HL-60 (cell line): Measurements from ENCODE around the gene OR2B3.

Source experiments
- DNase-seq, 2 experiments: peaks; one replicate each; pipeline ENCODE4 v3.0.0-alpha.2; 2010 to 2020; ENCODE audit warnings: low read depth in 1 of 2, low spot score in 1 of 2
- H3K27ac ChIP-seq: fragments of 250-450 bp; sonication (Bioruptor Pico); replicated peaks from 2 replicates; pipeline ENCODE4 v1.5.1; 2020; ENCODE audit warnings: mild to moderate bottlenecking, moderate library complexity
- H3K27me3 ChIP-seq: fragments of 250-450 bp; sonication (Bioruptor Pico); 2 replicates; pipeline ENCODE4 v1.5.1; 2021; ENCODE audit warnings: mild to moderate bottlenecking, moderate library complexity; ENCODE audit not compliant: insufficient read depth, poor library complexity, severe bottlenecking
- H3K4me3 ChIP-seq: replicated peaks from 2 replicates; pipeline ENCODE4 v1.5.1; 2011; ENCODE audit warnings: mild to moderate bottlenecking, control low read depth, low read length; ENCODE audit not compliant: insufficient read depth
- GABPA ChIP-seq: IDR thresholded peaks from 2 replicates; pipeline ENCODE4 v1.6.1; 2012; ENCODE audit warnings: low read depth
- POLR2AphosphoS5 ChIP-seq: IDR thresholded peaks from 2 replicates; pipeline ENCODE4 v1.6.1; 2012; ENCODE audit warnings: low read depth
- SPI1 ChIP-seq: IDR thresholded peaks from 2 replicates; pipeline ENCODE4 v1.6.1; 2012; ENCODE audit warnings: low read depth, mild to moderate bottlenecking, borderline replicate concordance
- TF ChIP-seq, protein P1 (sequence below): IDR thresholded peaks from one replicate; pipeline ENCODE4 v1.5.1; 2011; ENCODE audit warnings: low read length, control low read depth, inconsistent platforms; ENCODE audit not compliant: insufficient read depth
- TF ChIP-seq, protein P2 (sequence below): IDR thresholded peaks from 2 replicates; pipeline ENCODE4 v1.6.1; 2012; ENCODE audit warnings: low read depth; ENCODE audit not compliant: insufficient replicate concordance

Gene OR2B3

DNA sequence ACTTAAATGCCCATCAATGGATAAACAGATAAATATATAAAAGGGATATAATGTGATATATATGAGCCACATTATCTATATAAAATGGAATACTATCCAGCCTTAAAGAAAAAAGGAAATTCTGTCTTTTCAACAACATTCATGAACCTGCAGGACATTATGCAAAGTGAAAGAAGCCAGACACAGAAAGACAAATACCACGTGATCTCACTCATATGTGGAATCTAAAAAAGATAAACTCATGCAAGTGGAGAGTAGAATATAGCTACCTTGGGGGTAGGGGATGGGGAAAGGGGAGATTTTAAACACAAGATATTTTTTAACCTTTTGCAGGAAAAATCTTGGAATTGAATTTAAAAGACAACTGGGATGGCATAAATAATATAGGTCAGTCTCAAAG lies 10.7 kb upstream of the OR2B3 start:
- TF ChIP-seq SPI1 (no peak), POLR2AphosphoS5 (no peak)
- Histone ChIP-seq H3K27ac (no peak overlapping the region), H3K4me3 (no peak overlapping the region), H3K27me3 (no peaks in the 10 kb centered on the region)
- DNase-seq = no peak

DNA sequence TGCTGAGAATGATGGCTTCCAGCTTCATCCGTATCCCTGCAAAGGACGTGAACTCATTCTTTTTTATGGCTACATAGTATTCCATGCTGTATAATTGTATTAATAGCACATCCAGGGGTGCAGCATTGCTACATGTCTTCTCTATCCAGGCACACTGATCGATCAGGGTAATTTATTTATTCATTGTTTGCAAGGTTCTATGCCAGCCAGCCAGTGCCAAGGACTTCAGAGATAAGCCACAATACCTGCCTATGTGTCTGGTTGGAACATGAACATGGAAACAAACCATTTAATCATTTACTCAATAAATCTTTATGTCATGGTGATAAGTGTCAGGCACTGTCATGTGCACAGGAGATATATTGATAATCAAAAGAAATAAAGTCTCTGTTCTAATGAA lies 5.8 kb upstream of the OR2B3 start:
- TF ChIP-seq SPI1 = no peak
- no peak for DNase-seq
- H3K27me3 ChIP-seq = no peaks in the 10 kb centered on the region
- H3K27ac ChIP-seq = no peak overlapping the region
- H3K4me3 ChIP-seq = no peak overlapping the region

DNA sequence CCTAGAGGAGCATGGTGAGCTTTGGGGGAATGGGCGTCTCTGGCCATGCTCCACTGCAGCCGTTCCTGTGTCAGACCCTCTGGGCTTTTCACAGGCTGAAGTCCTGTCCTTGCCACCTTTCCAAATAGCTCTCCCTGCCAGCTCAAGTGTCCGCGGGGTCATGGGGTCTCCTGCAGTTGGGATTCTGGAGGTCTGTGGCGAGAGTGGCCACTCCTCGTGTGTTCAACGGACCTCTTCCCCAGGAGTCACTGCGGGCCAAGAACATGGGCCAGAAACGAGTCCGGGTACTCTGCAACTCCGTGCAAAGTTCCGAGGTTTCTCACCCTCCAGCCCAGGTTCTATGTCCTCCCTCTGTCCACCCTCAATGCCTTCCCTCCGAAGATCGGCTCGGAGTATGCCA lies 4.7 kb downstream of the OR2B3 start:
- Histone ChIP-seq H3K4me3 (no peak overlapping the region), H3K27ac (no peak overlapping the region), H3K27me3 (no peaks in the 10 kb centered on the region)
- TF ChIP-seq, protein P1, sequence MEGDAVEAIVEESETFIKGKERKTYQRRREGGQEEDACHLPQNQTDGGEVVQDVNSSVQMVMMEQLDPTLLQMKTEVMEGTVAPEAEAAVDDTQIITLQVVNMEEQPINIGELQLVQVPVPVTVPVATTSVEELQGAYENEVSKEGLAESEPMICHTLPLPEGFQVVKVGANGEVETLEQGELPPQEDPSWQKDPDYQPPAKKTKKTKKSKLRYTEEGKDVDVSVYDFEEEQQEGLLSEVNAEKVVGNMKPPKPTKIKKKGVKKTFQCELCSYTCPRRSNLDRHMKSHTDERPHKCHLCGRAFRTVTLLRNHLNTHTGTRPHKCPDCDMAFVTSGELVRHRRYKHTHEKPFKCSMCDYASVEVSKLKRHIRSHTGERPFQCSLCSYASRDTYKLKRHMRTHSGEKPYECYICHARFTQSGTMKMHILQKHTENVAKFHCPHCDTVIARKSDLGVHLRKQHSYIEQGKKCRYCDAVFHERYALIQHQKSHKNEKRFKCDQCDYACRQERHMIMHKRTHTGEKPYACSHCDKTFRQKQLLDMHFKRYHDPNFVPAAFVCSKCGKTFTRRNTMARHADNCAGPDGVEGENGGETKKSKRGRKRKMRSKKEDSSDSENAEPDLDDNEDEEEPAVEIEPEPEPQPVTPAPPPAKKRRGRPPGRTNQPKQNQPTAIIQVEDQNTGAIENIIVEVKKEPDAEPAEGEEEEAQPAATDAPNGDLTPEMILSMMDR = no peak
- TF ChIP-seq, protein P2, sequence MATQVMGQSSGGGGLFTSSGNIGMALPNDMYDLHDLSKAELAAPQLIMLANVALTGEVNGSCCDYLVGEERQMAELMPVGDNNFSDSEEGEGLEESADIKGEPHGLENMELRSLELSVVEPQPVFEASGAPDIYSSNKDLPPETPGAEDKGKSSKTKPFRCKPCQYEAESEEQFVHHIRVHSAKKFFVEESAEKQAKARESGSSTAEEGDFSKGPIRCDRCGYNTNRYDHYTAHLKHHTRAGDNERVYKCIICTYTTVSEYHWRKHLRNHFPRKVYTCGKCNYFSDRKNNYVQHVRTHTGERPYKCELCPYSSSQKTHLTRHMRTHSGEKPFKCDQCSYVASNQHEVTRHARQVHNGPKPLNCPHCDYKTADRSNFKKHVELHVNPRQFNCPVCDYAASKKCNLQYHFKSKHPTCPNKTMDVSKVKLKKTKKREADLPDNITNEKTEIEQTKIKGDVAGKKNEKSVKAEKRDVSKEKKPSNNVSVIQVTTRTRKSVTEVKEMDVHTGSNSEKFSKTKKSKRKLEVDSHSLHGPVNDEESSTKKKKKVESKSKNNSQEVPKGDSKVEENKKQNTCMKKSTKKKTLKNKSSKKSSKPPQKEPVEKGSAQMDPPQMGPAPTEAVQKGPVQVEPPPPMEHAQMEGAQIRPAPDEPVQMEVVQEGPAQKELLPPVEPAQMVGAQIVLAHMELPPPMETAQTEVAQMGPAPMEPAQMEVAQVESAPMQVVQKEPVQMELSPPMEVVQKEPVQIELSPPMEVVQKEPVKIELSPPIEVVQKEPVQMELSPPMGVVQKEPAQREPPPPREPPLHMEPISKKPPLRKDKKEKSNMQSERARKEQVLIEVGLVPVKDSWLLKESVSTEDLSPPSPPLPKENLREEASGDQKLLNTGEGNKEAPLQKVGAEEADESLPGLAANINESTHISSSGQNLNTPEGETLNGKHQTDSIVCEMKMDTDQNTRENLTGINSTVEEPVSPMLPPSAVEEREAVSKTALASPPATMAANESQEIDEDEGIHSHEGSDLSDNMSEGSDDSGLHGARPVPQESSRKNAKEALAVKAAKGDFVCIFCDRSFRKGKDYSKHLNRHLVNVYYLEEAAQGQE = no peak
- TF ChIP-seq GABPA = no peak
- TF ChIP-seq SPI1 = no peak
- no peak for TF ChIP-seq POLR2AphosphoS5
- no peak for DNase-seq

DNA sequence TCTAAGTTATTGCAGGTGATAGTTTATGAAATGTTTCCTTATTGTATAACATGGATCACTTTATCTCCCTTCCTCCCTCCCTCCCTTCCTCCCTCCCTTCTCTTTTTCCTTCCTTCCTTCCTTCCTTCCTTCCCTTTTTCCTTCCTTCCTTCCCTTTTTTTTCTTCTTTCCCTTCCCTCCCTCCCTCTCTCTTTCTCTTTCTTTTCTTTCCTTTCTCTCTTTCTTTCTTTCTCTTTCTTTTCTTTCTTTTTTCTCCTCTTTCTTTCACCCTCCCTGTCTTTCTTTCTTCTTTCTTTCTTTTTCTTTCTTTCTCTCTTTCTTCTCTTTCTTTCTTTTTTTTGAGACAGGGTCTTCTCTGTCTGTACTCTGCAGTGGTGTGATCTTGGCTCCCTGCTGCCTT lies 5.8 kb downstream of the OR2B3 start:
- no peak for DNase-seq
- TF ChIP-seq, protein P2 = no peak
- no peak for TF ChIP-seq POLR2AphosphoS5
- TF ChIP-seq, protein P1 = no peak
- TF ChIP-seq GABPA = no peak
- TF ChIP-seq SPI1 = no peak
- Histone ChIP-seq H3K27me3 (no peaks in the 10 kb centered on the region), H3K27ac (no peak overlapping the region), H3K4me3 (no peak overlapping the region)

DNA sequence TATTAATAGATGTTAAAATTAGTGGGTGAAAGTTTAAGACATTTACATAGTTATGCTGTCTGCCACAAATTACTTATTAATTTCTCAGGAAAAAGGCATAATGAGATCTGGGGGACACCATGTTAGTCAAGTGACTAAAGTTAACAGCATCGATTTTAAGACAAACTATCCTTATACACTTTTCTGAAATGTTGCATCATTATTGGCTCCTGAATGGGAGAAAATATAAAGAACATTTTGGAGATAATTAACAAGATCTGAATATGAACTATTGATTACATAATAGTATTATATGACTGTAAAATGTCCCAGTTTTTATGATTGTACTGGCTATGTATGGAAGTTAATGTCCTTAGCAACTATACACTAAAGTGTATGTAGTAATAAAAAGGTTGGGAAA lies 7.9 kb downstream of the OR2B3 start:
- H3K4me3 ChIP-seq = no peak overlapping the region
- no peak for DNase-seq
- H3K27ac ChIP-seq = no peak overlapping the region
- H3K27me3 ChIP-seq = no peaks in the 10 kb centered on the region
- no peak for TF ChIP-seq GABPA
- TF ChIP-seq, protein P1 = no peak
